Measurements from ENCODE around the gene MACF1. TPM values are rescaled to one million over a fixed set of nuclear protein-coding genes. Genes with fewer than 3 reads are reported as not detected.

MACF1 gene
- total and polyA plus RNA-seq, 2 of the 13 experiments (the other 11 are each of a cell fraction or from before 2014, with no cell fraction given), result 36.7 to 65.4 TPM

DNA sequence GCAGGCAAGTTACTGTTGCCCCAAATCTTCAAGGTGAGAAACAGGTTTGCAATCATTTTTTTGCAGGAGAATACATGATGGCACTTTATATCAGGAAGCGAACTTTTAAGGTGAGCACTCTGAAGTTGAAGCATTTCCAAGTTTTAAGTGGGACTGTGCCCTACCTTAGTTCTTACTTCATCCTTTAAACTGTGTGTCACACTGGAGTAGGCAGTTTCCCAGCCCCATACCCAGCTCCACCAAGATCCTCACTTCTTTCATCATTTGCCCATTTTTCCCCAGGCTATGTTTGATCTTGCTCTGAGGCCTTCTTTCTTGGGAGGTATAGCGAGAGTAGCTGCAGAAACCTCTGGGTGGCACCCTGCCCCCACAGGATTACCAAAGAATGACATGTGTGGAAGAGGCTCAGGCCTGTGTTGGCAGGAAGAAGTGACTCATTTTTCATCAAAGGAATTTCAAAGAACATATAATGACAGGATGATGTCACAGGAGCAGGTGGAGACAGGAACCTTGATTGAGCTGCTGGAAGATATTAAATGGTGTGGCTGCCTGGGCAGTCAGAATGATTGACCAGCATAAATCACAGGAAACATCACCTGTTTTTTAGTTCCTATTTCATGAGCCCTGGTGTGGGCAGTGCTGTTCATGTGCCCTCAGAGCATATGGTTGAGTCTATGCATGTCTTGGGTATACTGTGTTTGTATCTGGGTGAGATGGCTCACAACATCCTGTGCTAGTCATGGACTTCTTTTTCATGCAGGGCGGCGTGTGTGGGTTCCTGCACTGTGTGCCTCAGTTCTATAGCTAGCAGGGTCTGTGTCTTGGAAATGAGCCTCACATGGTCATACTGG is 20.8 kb upstream of the MACF1 start (continued):
- TF ChIP-seq CBX2 (IDR thresholded peaks at IDR 0.05; ENCODE audit: low read depth, low read length) (no peak), CBX2 (CRISPR knock-in tag; IDR thresholded peaks at IDR 0.05; ENCODE audit: low read depth) (no peak), ELF1 (CRISPR knock-in tag; IDR thresholded peaks at IDR 0.05) (peak; percentile 34; the same call in 1 of the 2 replicates), ZFP90 (CRISPR knock-in tag; IDR thresholded peaks at IDR 0.05; ENCODE audit: borderline replicate concordance) (no peak), DR1 (CRISPR knock-in tag; IDR thresholded peaks at IDR 0.05) (no peak), ZNF552 (CRISPR knock-in tag; IDR thresholded peaks at IDR 0.05; ENCODE audit: borderline replicate concordance) (no peak), POLR2A (IDR thresholded peaks at IDR 0.05; ENCODE audit: insufficient read depth in 1 of 2, low read depth in 2 of 2, low read length in 2 of 2) (no peak), ZNF775 (CRISPR knock-in tag; IDR thresholded peaks at IDR 0.05; ENCODE audit: borderline replicate concordance) (no peak), KDM3A (CRISPR knock-in tag; IDR thresholded peaks at IDR 0.05; ENCODE audit: low read depth) (no peak), ZNF709 (CRISPR knock-in tag; IDR thresholded peaks at IDR 0.05) (no peak), BRD4 (CRISPR knock-in tag; IDR thresholded peaks at IDR 0.05) (no peak)
- TF ChIP-seq, protein P1, sequence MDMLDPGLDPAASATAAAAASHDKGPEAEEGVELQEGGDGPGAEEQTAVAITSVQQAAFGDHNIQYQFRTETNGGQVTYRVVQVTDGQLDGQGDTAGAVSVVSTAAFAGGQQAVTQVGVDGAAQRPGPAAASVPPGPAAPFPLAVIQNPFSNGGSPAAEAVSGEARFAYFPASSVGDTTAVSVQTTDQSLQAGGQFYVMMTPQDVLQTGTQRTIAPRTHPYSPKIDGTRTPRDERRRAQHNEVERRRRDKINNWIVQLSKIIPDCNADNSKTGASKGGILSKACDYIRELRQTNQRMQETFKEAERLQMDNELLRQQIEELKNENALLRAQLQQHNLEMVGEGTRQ (IDR thresholded peaks at IDR 0.05; ENCODE audit: low read depth, low read length), result no peak
- TF ChIP-seq, protein P1 (CRISPR knock-in tag; IDR thresholded peaks at IDR 0.05; ENCODE audit: borderline replicate concordance), result no peak
- TF ChIP-seq, protein P2, sequence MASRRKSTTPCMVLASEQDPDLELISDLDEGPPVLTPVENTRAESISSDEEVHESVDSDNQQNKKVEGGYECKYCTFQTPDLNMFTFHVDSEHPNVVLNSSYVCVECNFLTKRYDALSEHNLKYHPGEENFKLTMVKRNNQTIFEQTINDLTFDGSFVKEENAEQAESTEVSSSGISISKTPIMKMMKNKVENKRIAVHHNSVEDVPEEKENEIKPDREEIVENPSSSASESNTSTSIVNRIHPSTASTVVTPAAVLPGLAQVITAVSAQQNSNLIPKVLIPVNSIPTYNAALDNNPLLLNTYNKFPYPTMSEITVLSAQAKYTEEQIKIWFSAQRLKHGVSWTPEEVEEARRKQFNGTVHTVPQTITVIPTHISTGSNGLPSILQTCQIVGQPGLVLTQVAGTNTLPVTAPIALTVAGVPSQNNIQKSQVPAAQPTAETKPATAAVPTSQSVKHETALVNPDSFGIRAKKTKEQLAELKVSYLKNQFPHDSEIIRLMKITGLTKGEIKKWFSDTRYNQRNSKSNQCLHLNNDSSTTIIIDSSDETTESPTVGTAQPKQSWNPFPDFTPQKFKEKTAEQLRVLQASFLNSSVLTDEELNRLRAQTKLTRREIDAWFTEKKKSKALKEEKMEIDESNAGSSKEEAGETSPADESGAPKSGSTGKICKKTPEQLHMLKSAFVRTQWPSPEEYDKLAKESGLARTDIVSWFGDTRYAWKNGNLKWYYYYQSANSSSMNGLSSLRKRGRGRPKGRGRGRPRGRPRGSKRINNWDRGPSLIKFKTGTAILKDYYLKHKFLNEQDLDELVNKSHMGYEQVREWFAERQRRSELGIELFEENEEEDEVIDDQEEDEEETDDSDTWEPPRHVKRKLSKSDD (CRISPR knock-in tag; IDR thresholded peaks at IDR 0.05; ENCODE audit: low read depth), result no peak
- TF ChIP-seq, protein P3, sequence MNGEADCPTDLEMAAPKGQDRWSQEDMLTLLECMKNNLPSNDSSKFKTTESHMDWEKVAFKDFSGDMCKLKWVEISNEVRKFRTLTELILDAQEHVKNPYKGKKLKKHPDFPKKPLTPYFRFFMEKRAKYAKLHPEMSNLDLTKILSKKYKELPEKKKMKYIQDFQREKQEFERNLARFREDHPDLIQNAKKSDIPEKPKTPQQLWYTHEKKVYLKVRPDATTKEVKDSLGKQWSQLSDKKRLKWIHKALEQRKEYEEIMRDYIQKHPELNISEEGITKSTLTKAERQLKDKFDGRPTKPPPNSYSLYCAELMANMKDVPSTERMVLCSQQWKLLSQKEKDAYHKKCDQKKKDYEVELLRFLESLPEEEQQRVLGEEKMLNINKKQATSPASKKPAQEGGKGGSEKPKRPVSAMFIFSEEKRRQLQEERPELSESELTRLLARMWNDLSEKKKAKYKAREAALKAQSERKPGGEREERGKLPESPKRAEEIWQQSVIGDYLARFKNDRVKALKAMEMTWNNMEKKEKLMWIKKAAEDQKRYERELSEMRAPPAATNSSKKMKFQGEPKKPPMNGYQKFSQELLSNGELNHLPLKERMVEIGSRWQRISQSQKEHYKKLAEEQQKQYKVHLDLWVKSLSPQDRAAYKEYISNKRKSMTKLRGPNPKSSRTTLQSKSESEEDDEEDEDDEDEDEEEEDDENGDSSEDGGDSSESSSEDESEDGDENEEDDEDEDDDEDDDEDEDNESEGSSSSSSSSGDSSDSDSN (CRISPR knock-in tag; IDR thresholded peaks at IDR 0.05), result no peak
- TF ChIP-seq, protein P4, sequence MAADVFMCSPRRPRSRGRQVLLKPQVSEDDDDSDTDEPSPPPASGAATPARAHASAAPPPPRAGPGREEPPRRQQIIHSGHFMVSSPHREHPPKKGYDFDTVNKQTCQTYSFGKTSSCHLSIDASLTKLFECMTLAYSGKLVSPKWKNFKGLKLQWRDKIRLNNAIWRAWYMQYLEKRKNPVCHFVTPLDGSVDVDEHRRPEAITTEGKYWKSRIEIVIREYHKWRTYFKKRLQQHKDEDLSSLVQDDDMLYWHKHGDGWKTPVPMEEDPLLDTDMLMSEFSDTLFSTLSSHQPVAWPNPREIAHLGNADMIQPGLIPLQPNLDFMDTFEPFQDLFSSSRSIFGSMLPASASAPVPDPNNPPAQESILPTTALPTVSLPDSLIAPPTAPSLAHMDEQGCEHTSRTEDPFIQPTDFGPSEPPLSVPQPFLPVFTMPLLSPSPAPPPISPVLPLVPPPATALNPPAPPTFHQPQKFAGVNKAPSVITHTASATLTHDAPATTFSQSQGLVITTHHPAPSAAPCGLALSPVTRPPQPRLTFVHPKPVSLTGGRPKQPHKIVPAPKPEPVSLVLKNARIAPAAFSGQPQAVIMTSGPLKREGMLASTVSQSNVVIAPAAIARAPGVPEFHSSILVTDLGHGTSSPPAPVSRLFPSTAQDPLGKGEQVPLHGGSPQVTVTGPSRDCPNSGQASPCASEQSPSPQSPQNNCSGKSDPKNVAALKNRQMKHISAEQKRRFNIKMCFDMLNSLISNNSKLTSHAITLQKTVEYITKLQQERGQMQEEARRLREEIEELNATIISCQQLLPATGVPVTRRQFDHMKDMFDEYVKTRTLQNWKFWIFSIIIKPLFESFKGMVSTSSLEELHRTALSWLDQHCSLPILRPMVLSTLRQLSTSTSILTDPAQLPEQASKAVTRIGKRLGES (CRISPR knock-in tag; IDR thresholded peaks at IDR 0.05; ENCODE audit: borderline replicate concordance), result no peak
- TF ChIP-seq, protein P5, sequence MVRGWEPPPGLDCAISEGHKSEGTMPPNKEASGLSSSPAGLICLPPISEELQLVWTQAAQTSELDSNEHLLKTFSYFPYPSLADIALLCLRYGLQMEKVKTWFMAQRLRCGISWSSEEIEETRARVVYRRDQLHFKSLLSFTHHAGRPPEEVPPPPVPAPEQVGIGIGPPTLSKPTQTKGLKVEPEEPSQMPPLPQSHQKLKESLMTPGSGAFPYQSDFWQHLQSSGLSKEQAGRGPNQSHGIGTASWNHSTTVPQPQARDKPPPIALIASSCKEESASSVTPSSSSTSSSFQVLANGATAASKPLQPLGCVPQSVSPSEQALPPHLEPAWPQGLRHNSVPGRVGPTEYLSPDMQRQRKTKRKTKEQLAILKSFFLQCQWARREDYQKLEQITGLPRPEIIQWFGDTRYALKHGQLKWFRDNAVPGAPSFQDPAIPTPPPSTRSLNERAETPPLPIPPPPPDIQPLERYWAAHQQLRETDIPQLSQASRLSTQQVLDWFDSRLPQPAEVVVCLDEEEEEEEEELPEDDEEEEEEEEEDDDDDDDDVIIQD (CRISPR knock-in tag; IDR thresholded peaks at IDR 0.05; ENCODE audit: low read depth), result no peak

Measured in HepG2 (cell line).